ENCODE results near the gene ESM1. TPM values are rescaled to one million over a fixed set of nuclear protein-coding genes. Genes with fewer than 3 reads are reported as not detected.

Gene ESM1
- polyA plus RNA-seq, 1 donor from 2014 or later = not detected

DNA sequence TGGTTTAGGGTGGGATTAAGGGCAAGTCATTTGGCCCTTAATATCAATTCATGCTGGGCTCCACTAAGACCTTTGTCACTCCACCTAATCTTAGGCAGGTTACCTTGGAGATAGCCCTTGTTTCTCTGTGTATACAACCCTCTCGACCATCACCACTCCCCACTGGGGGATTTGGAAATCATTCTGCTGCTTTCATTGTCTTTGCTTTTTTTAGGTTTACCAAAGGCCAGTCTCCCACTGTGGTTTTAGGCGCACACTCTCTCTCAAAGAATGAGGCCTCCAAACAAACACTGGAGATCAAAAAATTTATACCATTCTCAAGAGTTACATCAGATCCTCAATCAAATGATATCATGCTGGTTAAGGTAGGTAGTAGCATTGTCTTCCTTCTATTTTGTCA lies 44.8 kb upstream of the ESM1 start:
- TF ChIP-seq TAF1 (IDR thresholded peaks at IDR 0.05; ENCODE audit: low read depth) (no peak), EP300 (conservative IDR thresholded peaks at IDR 0.05; ENCODE audit: poor library complexity, severe bottlenecking) (no peak), EZH2 (IDR thresholded peaks at IDR 0.05; ENCODE audit: borderline replicate concordance, insufficient read depth, low read length, poor library complexity, severe bottlenecking) (no peak)
- TF ChIP-seq, protein P1, sequence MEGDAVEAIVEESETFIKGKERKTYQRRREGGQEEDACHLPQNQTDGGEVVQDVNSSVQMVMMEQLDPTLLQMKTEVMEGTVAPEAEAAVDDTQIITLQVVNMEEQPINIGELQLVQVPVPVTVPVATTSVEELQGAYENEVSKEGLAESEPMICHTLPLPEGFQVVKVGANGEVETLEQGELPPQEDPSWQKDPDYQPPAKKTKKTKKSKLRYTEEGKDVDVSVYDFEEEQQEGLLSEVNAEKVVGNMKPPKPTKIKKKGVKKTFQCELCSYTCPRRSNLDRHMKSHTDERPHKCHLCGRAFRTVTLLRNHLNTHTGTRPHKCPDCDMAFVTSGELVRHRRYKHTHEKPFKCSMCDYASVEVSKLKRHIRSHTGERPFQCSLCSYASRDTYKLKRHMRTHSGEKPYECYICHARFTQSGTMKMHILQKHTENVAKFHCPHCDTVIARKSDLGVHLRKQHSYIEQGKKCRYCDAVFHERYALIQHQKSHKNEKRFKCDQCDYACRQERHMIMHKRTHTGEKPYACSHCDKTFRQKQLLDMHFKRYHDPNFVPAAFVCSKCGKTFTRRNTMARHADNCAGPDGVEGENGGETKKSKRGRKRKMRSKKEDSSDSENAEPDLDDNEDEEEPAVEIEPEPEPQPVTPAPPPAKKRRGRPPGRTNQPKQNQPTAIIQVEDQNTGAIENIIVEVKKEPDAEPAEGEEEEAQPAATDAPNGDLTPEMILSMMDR (IDR thresholded peaks at IDR 0.05; ENCODE audit: poor library complexity, severe bottlenecking) = no peak
- H2AFZ ChIP-seq (ENCODE audit: low read depth, low read length) = no peak overlapping the region
- H4K20me1 ChIP-seq (ENCODE audit: insufficient read depth) = no peaks in the 10 kb centered on the region
- no peak overlapping the region for H3K4me3 ChIP-seq (ENCODE audit: low read length)
- no peaks in the 10 kb centered on the region for H3K79me2 ChIP-seq (replicated peaks; ENCODE audit: insufficient read depth, low read length)
- no peaks in the 10 kb centered on the region for H3F3A ChIP-seq (ENCODE audit: insufficient read depth, low read length, poor library complexity, severe bottlenecking)
- no peaks in the 10 kb centered on the region for H3K36me3 ChIP-seq (ENCODE audit: insufficient read depth, low read length)
- H3K27ac ChIP-seq (ENCODE audit: low read length) = no peak overlapping the region
- H3K4me2 ChIP-seq (ENCODE audit: low read length) = no peak overlapping the region
- H3K9me2 ChIP-seq (ENCODE audit: insufficient read depth, low read length) = no peaks in the 10 kb centered on the region
- no peak overlapping the region for H3K9ac ChIP-seq (ENCODE audit: low read length)
- H3K9me3 ChIP-seq (ENCODE audit: low read length) = no peaks in the 10 kb centered on the region
- no peaks in the 10 kb centered on the region for H3K27me3 ChIP-seq (ENCODE audit: insufficient read depth, low read depth, low read length)

DNA sequence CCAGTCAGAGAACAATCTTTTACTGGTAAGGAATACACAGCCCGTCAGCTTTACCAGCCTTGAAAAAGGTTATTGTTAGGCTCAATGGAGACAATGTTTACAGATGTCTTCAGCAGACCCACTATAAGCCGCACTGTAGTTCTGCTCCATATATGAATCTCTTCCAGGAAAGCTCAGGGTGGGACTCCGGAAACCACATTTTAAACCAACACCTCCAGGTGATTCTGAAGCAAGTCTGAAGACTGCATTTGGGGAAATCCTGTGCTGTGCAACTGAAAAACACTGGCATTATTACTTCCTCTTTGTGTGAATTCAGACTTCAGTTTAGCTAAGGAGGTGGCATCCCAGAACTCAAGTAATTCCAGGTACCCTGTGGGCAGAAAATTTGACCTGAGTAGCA lies 42.2 kb upstream of the ESM1 start:
- no peak overlapping the region for H3K27ac ChIP-seq (ENCODE audit: low read length)
- no peaks in the 10 kb centered on the region for H3K9me3 ChIP-seq (ENCODE audit: low read length)
- H3K36me3 ChIP-seq (ENCODE audit: insufficient read depth, low read length) = no peaks in the 10 kb centered on the region
- no peaks in the 10 kb centered on the region for H4K20me1 ChIP-seq (ENCODE audit: insufficient read depth)
- TF ChIP-seq, protein P2, sequence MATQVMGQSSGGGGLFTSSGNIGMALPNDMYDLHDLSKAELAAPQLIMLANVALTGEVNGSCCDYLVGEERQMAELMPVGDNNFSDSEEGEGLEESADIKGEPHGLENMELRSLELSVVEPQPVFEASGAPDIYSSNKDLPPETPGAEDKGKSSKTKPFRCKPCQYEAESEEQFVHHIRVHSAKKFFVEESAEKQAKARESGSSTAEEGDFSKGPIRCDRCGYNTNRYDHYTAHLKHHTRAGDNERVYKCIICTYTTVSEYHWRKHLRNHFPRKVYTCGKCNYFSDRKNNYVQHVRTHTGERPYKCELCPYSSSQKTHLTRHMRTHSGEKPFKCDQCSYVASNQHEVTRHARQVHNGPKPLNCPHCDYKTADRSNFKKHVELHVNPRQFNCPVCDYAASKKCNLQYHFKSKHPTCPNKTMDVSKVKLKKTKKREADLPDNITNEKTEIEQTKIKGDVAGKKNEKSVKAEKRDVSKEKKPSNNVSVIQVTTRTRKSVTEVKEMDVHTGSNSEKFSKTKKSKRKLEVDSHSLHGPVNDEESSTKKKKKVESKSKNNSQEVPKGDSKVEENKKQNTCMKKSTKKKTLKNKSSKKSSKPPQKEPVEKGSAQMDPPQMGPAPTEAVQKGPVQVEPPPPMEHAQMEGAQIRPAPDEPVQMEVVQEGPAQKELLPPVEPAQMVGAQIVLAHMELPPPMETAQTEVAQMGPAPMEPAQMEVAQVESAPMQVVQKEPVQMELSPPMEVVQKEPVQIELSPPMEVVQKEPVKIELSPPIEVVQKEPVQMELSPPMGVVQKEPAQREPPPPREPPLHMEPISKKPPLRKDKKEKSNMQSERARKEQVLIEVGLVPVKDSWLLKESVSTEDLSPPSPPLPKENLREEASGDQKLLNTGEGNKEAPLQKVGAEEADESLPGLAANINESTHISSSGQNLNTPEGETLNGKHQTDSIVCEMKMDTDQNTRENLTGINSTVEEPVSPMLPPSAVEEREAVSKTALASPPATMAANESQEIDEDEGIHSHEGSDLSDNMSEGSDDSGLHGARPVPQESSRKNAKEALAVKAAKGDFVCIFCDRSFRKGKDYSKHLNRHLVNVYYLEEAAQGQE (IDR thresholded peaks at IDR 0.05; ENCODE audit: borderline replicate concordance) = no peak
- no peak overlapping the region for H3K4me3 ChIP-seq (ENCODE audit: low read length)
- H3K27me3 ChIP-seq (ENCODE audit: insufficient read depth, low read depth, low read length) = no peaks in the 10 kb centered on the region
- H3F3A ChIP-seq (ENCODE audit: insufficient read depth, low read length, poor library complexity, severe bottlenecking) = no peaks in the 10 kb centered on the region
- H3K9ac ChIP-seq (ENCODE audit: low read length) = no peak overlapping the region
- no peak overlapping the region for H2AFZ ChIP-seq (ENCODE audit: low read depth, low read length)
- no peaks in the 10 kb centered on the region for H3K79me2 ChIP-seq (replicated peaks; ENCODE audit: insufficient read depth, low read length)
- H3K9me2 ChIP-seq (ENCODE audit: insufficient read depth, low read length) = no peaks in the 10 kb centered on the region
- H3K4me2 ChIP-seq (ENCODE audit: low read length) = no peak overlapping the region

DNA sequence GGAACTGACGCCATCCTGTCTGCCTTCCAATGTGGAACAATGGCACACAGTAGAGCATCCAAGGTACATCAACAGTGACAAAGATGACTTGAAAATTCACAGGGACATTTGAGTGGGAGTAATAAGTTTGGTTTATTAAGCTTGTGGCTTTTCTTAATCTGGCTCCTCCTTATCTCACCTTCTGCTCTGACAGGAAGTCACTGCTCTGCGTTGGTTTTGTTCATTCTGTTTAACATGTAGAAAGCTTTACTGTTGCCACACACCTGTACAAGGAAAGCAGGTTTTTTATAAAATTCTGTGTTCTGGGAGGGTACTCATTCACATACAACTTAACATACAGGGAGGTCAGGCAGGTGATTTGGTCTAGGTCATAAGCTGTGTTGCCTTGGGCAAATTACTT lies 37.1 kb upstream of the ESM1 start:
- TF ChIP-seq POLR2AphosphoS5 (IDR thresholded peaks at IDR 0.05) (no peak), SMC3 (conservative IDR thresholded peaks at IDR 0.05; ENCODE audit: poor library complexity) (no peak), EZH2 (IDR thresholded peaks at IDR 0.05; ENCODE audit: borderline replicate concordance, insufficient read depth, low read length, poor library complexity, severe bottlenecking) (no peak), RAD21 (conservative IDR thresholded peaks at IDR 0.05) (no peak), TAF1 (IDR thresholded peaks at IDR 0.05; ENCODE audit: low read depth) (no peak), EP300 (conservative IDR thresholded peaks at IDR 0.05; ENCODE audit: poor library complexity, severe bottlenecking) (no peak)
- TF ChIP-seq, protein P2 (IDR thresholded peaks at IDR 0.05; ENCODE audit: borderline replicate concordance) = no peak
- TF ChIP-seq, protein P1 (IDR thresholded peaks at IDR 0.05; ENCODE audit: poor library complexity, severe bottlenecking) = no peak
- no peak overlapping the region for H2AFZ ChIP-seq (ENCODE audit: low read depth, low read length)
- H3K9me2 ChIP-seq (ENCODE audit: insufficient read depth, low read length) = no peaks in the 10 kb centered on the region
- H3K9me3 ChIP-seq (ENCODE audit: low read length) = no peaks in the 10 kb centered on the region
- H3K27me3 ChIP-seq (ENCODE audit: insufficient read depth, low read depth, low read length) = no peaks in the 10 kb centered on the region
- H3F3A ChIP-seq (ENCODE audit: insufficient read depth, low read length, poor library complexity, severe bottlenecking) = no peaks in the 10 kb centered on the region
- no peak overlapping the region for H3K27ac ChIP-seq (ENCODE audit: low read length)
- no peaks in the 10 kb centered on the region for H3K36me3 ChIP-seq (ENCODE audit: insufficient read depth, low read length)
- H3K9ac ChIP-seq (ENCODE audit: low read length) = no peak overlapping the region
- H3K4me3 ChIP-seq (ENCODE audit: low read length) = no peak overlapping the region
- no peaks in the 10 kb centered on the region for H4K20me1 ChIP-seq (ENCODE audit: insufficient read depth)
- H3K4me2 ChIP-seq (ENCODE audit: low read length) = no peak overlapping the region
- no peaks in the 10 kb centered on the region for H3K79me2 ChIP-seq (replicated peaks; ENCODE audit: insufficient read depth, low read length)
